Frontal cortex (tissue), 4 donors: ENCODE results near the gene NOL9. TPM values are rescaled to one million over a fixed set of nuclear protein-coding genes. Genes with fewer than 3 reads are reported as not detected.
A peak's percentile ranks its signal among the peaks of the same experiment; 100 is the strongest.
"Not testable (repeated sequence)": the region's sequence is repeated elsewhere in the genome, so short reads cannot be mapped to it uniquely, and the experiment has no call there.

Experiments used
- DNase-seq, 2 donors: peaks; one replicate each; pipeline ENCODE4 v3.0.0; 2012; ENCODE audit warnings: low spot score in 2 of 2
- FAIRE-seq: peaks from 2 replicates; lab custom pipeline; 2012; peaks lifted over from hg19 to GRCh38; lab: Jason Lieb, UNC
- total RNA-seq: library from RNA; depleted of rRNA; stranded (reverse); fragments of >200 nt; gene quantifications from one replicate; pipeline ENCODE4 v1.2.3, GENCODE V29; 2014
- donor health status: control.
- donor health status: control.
- donor health status: control.

The NOL9 gene
- 35.9 TPM for total RNA-seq

DNA sequence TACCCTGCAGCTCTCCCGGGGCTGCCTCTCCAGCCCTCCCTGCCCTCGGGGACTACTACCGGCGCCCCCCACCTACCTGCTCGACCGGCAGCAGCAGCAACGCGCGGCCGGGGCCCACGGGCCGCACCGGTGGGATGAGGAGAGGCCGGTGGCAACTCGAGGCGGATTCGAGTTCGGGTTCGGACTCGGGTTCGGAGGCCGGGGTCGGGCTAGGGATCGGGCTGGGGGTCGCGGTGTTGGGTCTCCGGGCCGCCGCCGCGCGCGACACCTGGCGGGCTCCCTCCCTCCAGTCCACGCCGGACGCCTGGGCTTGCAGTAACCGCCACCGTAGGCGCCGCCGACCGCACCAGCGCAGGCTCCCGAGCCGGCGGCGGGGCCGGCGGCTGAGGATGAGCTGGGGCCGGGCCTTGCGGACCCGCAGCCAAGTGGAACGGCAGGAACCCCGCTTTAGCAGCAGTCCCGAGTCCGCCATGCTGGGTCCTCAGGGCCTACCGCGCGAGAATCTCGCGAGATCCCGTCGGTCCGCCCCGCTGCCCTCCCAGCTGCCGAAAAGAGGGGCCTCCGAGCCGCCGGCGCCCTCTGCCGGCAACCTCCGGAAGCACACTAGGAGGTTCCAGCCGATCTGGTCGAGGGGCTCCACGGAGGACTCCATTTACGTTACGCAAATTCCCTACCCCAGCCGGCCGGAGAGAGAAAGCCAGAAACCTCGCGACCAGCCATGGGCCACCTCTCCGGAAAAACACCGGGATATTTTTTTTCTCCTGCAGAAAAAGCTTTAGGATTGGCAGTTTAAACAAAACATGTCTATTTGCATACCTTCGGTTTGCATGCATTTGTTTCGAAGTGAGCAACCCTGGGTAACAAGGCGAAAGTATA is at the start of gene NOL9:
Gene NOL9, minus strand, starts transcription at position 483 of the 876 bp plus-strand sequence. Its CDS starts 11 bp downstream, at position 472.
- FAIRE-seq: no peak
- DNase-seq: peak; percentile 95 to 97

DNA sequence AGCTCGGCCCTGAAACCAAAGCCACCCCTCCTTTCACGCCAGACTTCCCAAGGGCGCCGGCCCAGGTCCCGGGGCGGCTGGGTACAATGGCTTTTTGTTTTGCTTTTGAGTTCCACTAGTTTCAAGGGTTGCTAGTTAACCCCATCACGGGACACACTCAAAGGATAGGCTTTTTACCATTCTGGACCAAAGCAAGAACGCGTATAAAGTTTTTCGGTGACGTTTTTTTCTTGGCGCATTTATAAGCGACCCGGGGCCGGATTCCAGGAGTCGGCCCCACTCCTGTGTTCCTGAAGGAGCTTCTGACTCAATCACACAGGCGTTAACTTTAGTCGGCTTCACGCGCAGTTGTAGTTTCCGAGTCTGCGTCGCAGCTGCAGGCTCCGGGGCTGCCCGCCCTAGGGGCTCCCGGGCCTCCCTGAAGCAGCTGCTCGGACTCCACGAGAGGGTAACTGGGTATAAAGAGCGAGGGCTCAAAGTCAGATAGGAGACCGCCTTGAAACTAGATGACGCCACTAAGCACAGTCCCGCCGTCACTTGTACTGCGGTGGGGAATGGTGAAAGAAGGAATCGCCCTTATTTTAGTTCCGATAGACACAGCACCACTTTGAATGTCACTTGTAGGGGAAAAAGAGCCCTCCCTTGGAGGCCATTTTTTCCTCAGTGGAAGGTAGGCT is 49.1 kb upstream of the NOL9 start:
- no peak for DNase-seq
- FAIRE-seq: no peak

DNA sequence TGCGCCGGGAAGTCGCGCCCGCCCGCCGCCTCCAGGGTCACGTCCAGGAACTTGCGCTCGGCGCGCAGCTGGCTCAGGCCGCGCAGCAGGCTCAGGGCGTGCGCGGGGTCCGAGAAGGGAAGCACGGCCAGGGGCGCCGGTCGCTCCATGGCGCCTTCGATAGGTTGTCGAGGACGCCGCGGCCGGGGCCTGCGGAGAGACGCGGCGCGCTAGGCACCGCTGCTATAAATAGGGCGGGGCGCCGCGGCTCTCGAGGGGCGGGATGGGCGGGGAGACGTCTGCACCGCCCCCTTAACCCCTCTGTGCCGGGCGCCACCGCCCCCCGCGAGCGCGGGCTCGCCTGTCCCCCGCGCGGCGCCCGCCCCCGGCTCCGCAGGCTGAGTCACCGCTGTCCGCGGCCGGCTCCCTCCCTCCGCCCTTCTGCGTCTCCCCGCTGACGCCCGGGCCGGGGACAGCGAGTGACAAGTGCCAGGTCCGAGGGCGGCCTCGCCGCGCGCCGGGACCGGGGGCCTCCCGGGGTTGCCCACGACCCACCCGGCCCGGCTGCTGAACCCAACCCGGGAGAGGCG is 48.4 kb upstream of the NOL9 start, which contains the start of gene KLHL21:
Gene KLHL21, minus strand, starts transcription at position 201 of the 569 bp plus-strand sequence. Its CDS starts 52 bp downstream, at position 149.
- peak; percentile 93 to 97 for DNase-seq
- FAIRE-seq: no peak

DNA sequence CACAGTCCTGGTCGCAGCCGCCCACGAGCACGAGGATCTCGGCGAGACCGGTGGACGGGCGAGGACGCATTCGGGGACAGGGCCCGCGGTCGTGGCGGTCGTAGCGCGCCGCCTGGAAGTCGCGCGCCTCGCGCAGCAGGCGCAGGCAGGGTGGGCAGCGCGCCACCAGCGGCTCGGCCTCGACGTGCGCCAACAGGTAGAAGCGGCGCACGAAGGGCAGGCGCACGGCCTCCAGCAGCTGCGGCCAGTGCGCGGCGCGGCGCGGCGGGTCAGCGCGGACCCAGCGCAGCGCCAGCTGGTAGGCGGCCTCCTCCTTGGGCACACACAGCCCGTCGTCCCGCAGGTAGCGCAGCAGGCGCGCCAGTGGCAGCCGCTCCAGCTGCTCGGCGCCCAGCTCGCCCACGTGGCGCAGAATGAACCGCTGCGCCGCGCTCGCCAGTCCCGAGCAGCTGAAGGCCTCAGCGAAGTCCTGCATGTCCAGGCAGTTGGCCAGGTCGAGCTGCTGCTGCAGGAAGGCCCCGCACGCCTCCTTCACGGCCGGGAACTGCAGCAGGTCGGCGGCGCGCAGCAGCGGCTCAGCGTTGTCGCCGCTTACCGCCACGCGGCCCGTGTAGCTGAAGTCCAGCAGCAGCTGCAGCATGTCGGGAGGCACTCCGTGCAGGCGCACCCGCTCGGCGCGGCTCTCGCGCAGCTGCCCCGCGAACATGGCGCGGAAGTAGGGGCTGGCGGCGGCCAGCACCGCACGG is 47.8 kb upstream of the NOL9 start:
- peak in 1 of 2 donors; percentile 62 for DNase-seq
- no peak for FAIRE-seq

DNA sequence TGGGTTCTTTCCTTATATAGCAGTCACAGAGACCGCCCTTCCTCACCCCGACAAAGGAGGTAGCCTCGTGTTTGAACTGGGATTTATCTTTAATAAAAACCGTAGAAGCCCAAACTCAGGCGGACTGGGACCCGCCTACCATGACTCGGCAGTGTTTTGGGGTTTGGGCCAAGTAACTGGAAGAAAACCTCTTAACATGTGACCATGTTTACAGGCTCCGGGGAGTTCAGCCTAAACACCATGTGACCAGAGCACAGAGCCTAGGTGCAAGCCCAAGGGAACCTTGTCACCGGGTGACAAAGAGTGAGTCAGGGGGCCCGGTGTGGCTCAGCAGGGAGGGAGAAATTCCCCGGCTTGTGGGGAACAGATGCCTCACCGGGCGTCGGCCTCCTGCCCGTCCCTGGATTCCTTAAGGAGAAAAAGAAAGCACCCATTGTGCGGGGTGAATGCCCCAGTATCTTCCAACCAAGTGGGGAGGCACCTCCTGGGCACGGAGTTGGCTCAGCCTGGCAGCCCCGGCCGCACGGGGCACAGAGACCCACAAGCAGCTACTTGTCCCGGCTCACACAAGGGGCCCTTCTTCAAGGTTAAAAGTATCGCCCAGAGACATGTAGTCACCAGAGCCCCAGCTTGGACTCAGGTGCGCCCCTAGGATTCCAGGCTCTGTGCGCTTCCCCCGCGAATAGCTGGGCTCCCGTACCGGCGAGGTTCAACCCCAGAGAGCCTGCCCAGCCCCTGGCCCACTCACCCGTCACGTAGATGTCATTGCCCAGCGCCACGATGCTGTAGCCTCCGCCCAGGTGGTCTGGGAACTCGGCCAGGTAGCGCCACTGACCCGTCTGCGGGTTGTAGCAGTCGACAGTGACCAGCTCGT is 47.0 kb upstream of the NOL9 start:
- FAIRE-seq (no peak), DNase-seq (peak; percentile 76 to 82)

DNA sequence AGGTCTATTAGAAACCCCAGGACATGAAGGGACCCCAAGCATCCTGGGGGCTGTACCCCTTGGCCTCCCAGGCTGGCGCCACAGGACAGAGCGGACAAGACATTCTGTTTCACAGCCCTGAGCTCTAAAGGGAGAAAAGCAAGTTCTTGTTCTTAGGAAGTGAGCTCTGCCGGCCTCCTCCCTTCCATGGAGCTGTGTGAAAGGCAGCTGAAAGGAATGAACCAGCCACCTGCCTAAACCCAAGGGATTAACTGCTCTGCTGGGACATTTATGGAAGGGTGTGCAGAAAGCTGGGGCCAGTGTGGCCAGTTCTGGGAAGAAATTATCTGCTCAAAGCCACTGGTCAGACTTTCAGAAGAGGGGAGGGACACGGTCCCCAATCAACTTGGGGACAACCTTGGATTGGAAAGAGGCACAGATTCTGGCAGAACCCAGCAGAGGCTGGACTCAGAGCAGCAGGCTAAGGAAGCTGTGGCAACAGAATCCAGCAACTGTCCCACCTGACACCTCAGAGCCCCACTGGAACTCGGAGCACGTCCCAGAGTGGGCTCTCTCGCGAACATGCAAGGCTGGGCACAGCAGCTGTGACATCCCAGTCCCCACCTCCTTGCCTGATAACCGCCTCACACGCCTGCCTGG is 46.2 kb upstream of the NOL9 start:
- no peak for FAIRE-seq
- DNase-seq: no peak

DNA sequence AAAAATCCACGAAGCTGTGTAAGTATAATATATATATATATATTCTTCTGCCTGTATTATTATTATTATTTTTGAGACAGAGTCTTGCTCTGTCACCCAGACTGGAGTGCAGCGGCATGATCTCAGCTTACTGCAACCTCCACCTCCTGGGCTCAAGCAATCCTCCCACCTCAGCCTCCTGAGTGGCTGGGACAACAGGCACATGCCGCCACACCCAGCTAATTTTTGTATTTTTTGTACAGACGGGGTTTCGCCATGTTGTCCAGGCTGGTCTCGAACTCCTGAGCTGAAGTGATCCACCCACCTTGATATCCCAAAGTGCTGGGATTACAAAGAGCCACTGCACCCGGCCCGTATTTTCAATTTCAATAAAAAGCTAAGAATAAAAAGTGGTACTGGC is 45.7 kb upstream of the NOL9 start:
- FAIRE-seq, DNase-seq: not testable (repeated sequence)

DNA sequence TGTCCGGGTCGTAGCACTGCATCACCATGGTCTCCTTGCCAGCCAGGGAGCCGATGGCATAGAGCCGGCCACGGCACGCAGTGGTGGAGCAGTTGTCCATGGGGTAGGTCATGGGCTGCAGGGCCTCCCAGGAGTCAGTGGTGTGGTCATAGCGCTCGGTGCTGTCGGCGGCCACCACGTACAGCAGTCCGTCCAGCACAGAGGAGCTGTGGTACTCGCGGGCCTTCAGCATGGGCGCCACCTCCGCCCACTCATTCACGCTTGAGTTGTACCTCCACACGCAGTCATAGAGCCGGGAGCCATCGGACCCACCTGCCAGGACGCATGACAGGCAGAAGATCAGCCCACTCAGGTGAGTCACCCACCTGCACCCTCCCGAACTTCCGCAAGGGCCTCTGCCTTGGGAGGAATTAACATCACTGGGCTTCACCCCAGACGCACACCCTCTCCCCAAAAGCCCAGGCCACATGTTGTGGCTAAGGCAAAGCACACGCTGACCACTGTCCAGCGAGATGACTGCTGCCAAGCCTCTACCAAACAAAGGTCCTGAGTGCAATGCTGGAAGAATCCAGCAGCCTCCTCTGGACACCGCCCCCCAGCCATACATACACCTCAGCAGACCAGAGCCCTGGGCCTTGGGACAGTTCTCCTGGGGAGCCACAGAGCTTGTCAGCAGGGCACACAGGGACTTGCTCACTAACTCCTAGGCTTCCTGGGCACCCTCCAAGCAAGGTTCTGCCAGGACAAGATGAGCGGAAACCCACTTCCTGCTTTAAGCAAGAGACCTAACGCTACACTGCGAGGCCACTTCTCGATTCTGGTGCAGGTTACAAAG is 45.0 kb upstream of the NOL9 start:
- DNase-seq (no peak), FAIRE-seq (no peak)

DNA sequence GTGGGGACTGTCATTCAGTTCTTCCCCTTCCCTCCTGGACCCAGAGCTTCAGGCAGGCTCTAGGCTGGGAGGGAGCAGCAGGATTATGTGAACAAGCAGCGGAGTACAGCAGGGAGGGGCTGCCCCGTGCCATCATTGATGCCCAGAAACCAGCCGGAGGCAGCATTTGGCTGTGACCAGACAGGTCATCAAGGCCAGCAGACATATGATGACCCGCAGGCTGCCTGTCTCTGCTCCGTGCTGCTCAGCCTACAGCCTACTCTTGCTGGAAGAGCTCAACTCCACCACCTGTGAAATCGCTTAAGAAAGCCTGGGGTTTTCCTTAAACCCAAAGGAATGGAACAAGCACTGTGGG is 43.4 kb upstream of the NOL9 start:
- FAIRE-seq: no peak
- no peak for DNase-seq

DNA sequence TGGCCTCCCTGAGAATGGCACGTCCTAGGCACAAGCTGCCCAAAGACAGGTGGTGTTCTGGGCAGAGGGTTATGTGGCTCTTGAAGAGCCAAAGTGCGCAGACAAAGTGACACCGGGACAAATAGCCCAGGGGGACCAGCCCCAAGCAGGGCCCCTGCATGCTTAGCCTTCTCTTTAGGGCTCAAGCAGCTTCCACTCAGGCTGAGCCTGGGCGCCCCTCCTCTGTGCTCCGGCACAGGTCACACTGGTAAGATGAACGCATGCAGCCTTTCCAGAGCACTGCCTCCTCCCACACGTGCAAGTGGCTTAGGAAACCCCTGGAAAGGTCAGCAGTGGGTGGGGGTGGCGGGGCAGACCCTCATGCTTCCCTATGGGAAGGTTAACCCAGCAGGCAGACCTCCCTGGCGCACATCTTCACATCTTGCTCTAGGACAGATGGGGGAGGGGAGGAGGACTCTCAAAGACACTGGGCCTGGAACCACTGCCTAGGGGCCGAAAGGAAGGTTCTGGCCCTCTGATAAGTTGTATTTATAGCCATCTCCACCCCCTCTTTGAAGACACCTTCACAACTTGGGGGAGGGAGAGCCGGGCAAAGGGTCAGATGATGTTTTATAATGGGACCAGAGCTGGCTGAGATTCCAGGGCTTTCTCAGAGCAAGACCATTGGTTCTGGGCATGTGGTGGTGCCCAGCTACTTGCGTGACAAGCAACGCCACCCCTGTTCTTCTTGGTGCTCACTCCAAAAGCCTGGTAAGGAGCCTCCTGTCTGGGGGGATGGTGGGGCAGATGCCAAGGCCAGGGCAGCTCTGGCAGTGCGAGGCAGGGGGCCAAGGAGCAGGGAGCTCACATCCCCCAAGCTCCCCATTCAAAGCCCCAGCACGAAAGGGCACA is 42.8 kb upstream of the NOL9 start:
- no peak for DNase-seq
- no peak for FAIRE-seq

DNA sequence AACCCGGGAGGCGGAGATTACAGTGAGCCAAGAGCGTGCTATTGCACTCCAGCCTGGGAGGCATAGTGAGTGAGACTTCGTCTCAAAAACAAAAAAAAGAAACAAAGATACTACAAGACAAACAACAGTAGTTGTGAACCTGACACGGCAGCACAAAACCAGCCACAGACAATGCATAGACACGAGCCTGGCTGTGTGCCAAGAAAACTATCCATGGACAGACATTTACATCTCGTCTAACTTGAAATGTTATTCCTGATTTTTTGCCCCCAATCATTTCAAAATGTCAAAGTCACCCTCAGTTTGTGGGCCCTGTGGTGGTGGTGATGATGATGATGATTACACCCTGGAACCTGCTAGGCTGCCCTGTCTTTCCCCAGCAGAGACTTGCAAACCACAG is 42.0 kb upstream of the NOL9 start:
- DNase-seq (no peak), FAIRE-seq (no peak)

DNA sequence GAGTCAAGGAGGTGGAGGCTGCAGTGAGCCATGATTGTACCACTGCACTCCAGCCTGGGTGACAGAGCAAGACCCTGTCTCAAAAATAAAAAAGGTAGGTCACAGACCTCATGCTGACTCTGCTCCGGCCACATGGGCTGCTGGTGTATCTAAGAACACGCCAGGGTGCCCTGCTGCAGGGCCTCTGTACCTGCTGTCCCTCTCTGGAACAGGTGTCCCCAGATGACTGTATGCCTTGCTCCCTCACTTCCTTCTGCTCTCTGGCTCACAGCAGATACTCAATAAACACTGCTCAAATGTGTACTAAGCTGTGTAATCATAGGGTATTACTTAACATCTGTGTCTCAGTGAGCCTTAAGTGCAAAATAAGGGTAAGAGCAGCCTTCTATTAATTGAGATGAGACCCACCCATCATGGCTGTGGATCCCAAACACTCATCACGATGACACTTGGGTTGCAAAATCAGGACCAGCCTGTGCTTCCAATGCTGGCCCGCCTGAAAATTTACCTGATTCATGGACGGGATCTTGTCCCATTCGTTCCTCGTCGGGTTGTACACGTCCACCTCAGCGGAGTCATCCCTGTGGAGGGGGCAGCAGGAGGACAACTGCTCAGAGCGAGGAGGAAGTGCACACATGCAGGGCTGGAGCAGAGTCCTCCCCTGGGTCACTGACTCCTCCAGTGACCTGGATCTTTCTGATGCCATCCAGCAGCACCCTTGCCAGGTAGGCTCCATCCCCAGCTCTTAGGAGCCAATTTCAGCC is 40.8 kb upstream of the NOL9 start:
- DNase-seq (no peak), FAIRE-seq (no peak)

DNA sequence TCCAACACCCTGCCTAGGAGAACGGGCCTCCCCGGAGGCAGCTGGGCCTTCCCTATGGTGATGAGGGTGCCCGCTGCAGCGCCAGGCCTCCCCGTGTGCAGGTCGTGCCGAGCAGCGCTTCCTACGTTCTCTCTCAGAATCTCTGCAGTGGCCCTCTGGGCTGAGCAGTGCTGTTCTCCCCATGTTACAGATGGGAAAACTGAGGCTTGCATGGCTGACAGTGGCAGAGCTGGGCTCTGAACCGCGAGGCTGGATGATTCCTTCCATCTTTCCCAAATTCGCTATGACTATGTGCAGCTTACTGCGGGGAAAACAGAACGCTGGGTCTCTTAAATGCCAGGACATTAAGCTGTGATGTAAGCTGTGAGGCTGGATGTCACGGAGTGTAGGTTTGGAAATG is 39.5 kb upstream of the NOL9 start:
- no peak for DNase-seq
- no peak for FAIRE-seq

DNA sequence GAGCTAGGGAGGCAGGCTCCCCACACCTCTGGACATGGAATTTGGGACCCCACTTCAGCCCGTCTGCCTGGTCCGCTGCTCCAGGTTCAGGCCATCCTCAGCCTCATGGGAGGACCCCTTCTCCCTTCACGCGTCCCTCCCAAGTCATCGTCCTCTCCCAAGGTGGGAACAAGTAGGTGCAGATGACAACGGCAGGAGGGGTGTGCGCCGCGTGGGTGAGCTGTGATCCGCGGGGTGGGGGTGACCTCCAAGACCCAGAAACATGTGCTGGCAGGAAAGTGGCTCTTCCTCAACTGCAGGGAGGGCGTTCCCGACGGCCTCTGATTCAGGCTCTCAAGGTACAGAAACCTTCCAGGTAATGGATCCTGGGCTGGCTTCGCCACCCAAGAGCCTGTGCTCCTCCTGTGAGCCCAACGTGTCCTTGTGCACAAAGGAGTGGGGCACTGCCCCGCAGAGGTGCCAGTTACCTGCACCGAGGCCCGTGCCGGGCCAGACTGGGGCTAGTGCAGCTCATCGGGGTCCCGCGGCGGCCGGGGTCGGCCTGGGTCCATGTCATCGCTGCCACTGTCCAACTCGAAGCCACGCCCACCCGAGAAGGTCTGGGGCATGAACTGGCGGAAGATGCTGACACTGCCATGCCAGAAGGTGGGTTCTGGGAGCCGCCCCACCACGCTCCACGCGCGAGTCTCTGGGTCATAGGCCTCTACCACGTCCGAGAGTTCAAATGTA is 38.7 kb upstream of the NOL9 start:
- no peak for DNase-seq
- FAIRE-seq: no peak

DNA sequence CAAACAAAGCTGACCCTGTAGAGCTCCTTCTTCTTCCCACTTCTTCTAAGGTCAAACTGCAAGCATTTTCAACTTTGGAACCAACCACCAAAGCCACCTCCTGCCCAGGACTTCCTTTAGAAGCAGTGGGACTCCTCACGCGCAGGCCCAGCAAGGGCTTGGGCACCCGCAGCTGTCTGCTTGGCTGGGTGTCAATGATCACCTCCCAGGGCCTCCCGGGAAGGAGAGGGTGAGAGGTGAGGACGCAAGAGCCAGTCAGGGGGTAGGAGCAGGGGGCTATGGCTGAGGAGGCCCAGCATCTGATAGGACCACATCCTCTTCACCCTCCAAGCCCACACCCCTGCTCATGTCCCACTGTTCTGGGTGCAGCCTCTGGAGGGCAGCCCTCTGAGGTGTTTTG is 38.1 kb upstream of the NOL9 start:
- FAIRE-seq (no peak), DNase-seq (no peak)

DNA sequence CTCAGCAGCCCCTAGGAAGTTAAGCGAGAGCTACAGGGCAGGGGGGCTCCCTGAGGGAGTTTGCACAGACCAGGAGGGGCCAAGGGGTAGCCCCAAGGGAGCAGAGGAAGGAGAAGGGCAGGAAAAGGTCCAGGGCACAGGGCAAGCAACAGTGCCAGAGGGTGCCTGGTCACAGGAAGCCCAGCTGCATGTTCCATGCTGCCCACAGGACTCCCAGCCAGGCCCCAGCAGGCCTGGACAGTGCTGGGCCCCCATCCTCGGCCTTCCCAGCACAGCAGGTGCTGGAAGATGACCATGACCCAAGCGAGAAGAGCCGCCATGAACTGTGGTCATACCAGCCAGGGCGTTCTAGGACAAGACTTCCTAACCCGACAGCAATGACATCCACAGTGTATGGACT is 37.3 kb upstream of the NOL9 start:
- no peak for FAIRE-seq

More for the DNA sequence above, 37.3 kb upstream of the NOL9 start:
- DNase-seq: no peak
